Neutrophil (primary cell): ENCODE data around the gene PDIA5.
"Not testable (repeated sequence)": the region's sequence is repeated elsewhere in the genome, so short reads cannot be mapped to it uniquely, and the experiment has no call there.

Experiments
- H3K27ac ChIP-seq: fragments of 200-600 bp; sonication (generic); 2 replicates; pipeline ENCODE4 v1.5.1; 2016; ENCODE audit warnings: mild to moderate bottlenecking, moderate library complexity
- H3K27me3 ChIP-seq: fragments of 200-600 bp; sonication (generic); 2 replicates; pipeline ENCODE4 v1.6.0; 2016; ENCODE audit warnings: mild to moderate bottlenecking
- H3K36me3 ChIP-seq: fragments of 200-600 bp; sonication (generic); 2 replicates; pipeline ENCODE4 v1.5.1; 2017
- H3K4me1 ChIP-seq, 2 experiments: fragments of 200-600 bp in 1 of 2; sonication (generic) in 1 of 2; 1 replicate in 1 of 2; 2 replicates in 1 of 2; pipeline versions ENCODE4 v1.5.1 to v1.6.1; 2013 to 2016; ENCODE audit warnings: low read depth in 1 of 2, low read length in 1 of 2, mild to moderate bottlenecking in 1 of 2, moderate library complexity in 1 of 2; ENCODE audit not compliant: control insufficient read depth in 1 of 2, insufficient read depth in 1 of 2
- H3K4me3 ChIP-seq, 2 experiments: fragments of 200-600 bp in 1 of 2; sonication (generic) in 1 of 2; 1 replicate in 1 of 2; 2 replicates in 1 of 2; pipeline ENCODE4 v1.5.1; 2013 to 2016; ENCODE audit warnings: low read depth in 1 of 2, low read length in 1 of 2, mild to moderate bottlenecking in 1 of 2, moderate library complexity in 1 of 2
- H3K9me3 ChIP-seq: fragments of 200-600 bp; sonication (generic); 2 replicates; pipeline ENCODE4 v1.5.1; 2016
- CTCF ChIP-seq: fragments of 200-600 bp; sonication (generic); IDR thresholded peaks from 2 replicates; pipeline ENCODE4 v1.5.1; 2016; ENCODE audit warnings: antibody characterized with exemption

The PDIA5 gene

GRCh38 chr3:123110282-123110975 lies 43.6 kb downstream of the PDIA5 start:
- Histone ChIP-seq H3K27ac (no peak overlapping the region), H3K36me3 (no peaks in the 10 kb centered on the region), H3K4me1 (no peaks in the 10 kb centered on the region), H3K27me3 (no peaks in the 10 kb centered on the region), H3K9me3 (no peaks in the 10 kb centered on the region), H3K4me3 (no peak overlapping the region)
- TF ChIP-seq CTCF = no peak

GRCh38 chr3:123110976-123111615 lies 44.3 kb downstream of the PDIA5 start:
- no peaks in the 10 kb centered on the region for H3K36me3 ChIP-seq
- H3K27ac ChIP-seq = no peak overlapping the region
- H3K27me3 ChIP-seq = no peaks in the 10 kb centered on the region
- H3K4me3 ChIP-seq = no peak overlapping the region
- TF ChIP-seq CTCF = no peak
- H3K9me3 ChIP-seq = no peaks in the 10 kb centered on the region
- no peaks in the 10 kb centered on the region for H3K4me1 ChIP-seq

- Histone ChIP-seq H3K27ac (no peak overlapping the region), H3K9me3 (no peaks in the 10 kb centered on the region), H3K27me3 (no peaks in the 10 kb centered on the region), H3K4me1 (no peaks in the 10 kb centered on the region), H3K4me3 (no peak overlapping the region), H3K36me3 (no peaks in the 10 kb centered on the region)
- no peak for TF ChIP-seq CTCF
Measured at GRCh38 chr3:123111640-123112039, 44.8 kb downstream of the PDIA5 start.

- Histone ChIP-seq H3K36me3 (no peaks in the 10 kb centered on the region), H3K4me1 (no peaks in the 10 kb centered on the region), H3K27me3 (no peaks in the 10 kb centered on the region), H3K4me3 (no peak overlapping the region), H3K27ac (no peak overlapping the region), H3K9me3 (no peaks in the 10 kb centered on the region)
- no peak for TF ChIP-seq CTCF
Measured at GRCh38 chr3:123112232-123112631, 45.4 kb downstream of the PDIA5 start.

- not testable (repeated sequence) for H3K4me3 ChIP-seq, H3K27me3 ChIP-seq, H3K9me3 ChIP-seq, H3K4me1 ChIP-seq, H3K36me3 ChIP-seq, H3K27ac ChIP-seq
Measured at GRCh38 chr3:123112656-123113055, 45.8 kb downstream of the PDIA5 start.

- no peak for TF ChIP-seq CTCF
- Histone ChIP-seq H3K27ac (no peak overlapping the region), H3K9me3 (no peaks in the 10 kb centered on the region), H3K36me3 (no peaks in the 10 kb centered on the region), H3K27me3 (no peaks in the 10 kb centered on the region), H3K4me3 (no peak overlapping the region), H3K4me1 (no peaks in the 10 kb centered on the region)
Measured at GRCh38 chr3:123113889-123114450, 47.1 kb downstream of the PDIA5 start.
